ENCODE data around the gene SBF2. TPM values are rescaled to one million over a fixed set of nuclear protein-coding genes. Genes with fewer than 3 reads are reported as not detected.

SBF2 gene
- total and polyA plus RNA-seq, 2 donors (not counting 3 experiments of a cell fraction or from before 2014, with no cell fraction given): 15.4 to 42.4 TPM

- FAIRE-seq (peak; percentile 49), DNase-seq (ENCODE audit: low read depth, low spot score) (no peak)
- Histone ChIP-seq H3K79me2 (ENCODE audit: control insufficient read depth, insufficient read depth, low read length) (peaks cover 28% of the 10 kb centered on the region), H3K36me3 (ENCODE audit: control insufficient read depth in 2 of 2, extremely low read depth in 1 of 2, insufficient read depth in 2 of 2, low read length in 2 of 2) (peaks cover 30 to 32% of the 10 kb centered on the region in 2 experiments), H3K27ac (ENCODE audit: insufficient read depth, low read depth, low read length) (no peak overlapping the region), H3K27me3 (ENCODE audit: control insufficient read depth in 2 of 2, insufficient read depth in 2 of 2, low read length in 2 of 2) (no peaks in the 10 kb centered on the region), H3K4me1 (ENCODE audit: control insufficient read depth, extremely low read depth, insufficient read depth, low read length) (no peaks in the 10 kb centered on the region), H3K4me3 (replicated peaks in 1 of 3; ENCODE audit: insufficient read depth in 1 of 3, low read depth in 1 of 3, low read length in 3 of 3) (no peak overlapping the region), H4K20me1 (replicated peaks; ENCODE audit: control insufficient read depth, extremely low read depth, insufficient read depth, low read length) (no peaks in the 10 kb centered on the region), H3K9me3 (replicated peaks; ENCODE audit: control insufficient read depth, insufficient read depth, low read length) (no peaks in the 10 kb centered on the region), H3K9me1 (replicated peaks; ENCODE audit: control insufficient read depth, extremely low read depth, insufficient read depth, low read length) (no peaks in the 10 kb centered on the region), H3K9ac (replicated peaks; ENCODE audit: extremely low read depth, insufficient read depth, low read length) (no peak overlapping the region), H3K4me2 (ENCODE audit: insufficient read depth, low read length) (no peak overlapping the region), H2AFZ (ENCODE audit: low read depth, low read length) (no peak overlapping the region)
- ChIA-PET CTCF (interaction anchor here (0.7 to 3.8 kb wide), 3 partner anchors 8 to 188 kb away, joined by 3 to 22 read pairs (median 6); no protein-coding TSS in a partner anchor), POLR2A (no interaction called here)
- TF ChIP-seq MAX (IDR thresholded peaks at IDR 0.05; ENCODE audit: insufficient read depth, insufficient read length) (no peak), EZH2 (IDR thresholded peaks at IDR 0.05; ENCODE audit: borderline replicate concordance, low read depth, low read length, severe bottlenecking) (no peak), CTCF (IDR thresholded peaks at IDR 0.05; ENCODE audit: extremely low read depth in 1 of 2, insufficient read depth in 1 of 2, low read depth in 1 of 2, low read length in 2 of 2) (no peak), GATA2 (IDR thresholded peaks at IDR 0.05; ENCODE audit: insufficient read depth, insufficient read length, low read depth, low read length) (no peak), MYC (IDR thresholded peaks at IDR 0.05; ENCODE audit: low read depth, low read length) (no peak), FOS (IDR thresholded peaks at IDR 0.05; ENCODE audit: borderline replicate concordance, insufficient read depth, low read length) (no peak), POLR2A (IDR thresholded peaks at IDR 0.05; ENCODE audit: low read depth, low read length) (no peak), JUN (IDR thresholded peaks at IDR 0.05; ENCODE audit: borderline replicate concordance, insufficient read depth, insufficient read length, low read depth) (no peak)
- intact Hi-C loops (cut with micrococcal nuclease): no loop called here
- no TSS peak for BruUV-seq (replicated peaks)
- dilution Hi-C loops (cut with MboI; ENCODE audit: extremely low pct_ligation_motif_present, low sequenced_read_pairs): loop anchor here (25.0 kb wide), 1 partner anchor 127 kb away; no protein-coding TSS in a partner anchor
Measured at GRCh38 chr11:9739123-9739900, 554.7 kb downstream of the SBF2 start.
